Astrocyte (in vitro differentiated cells and primary cell): Measurements from ENCODE around the gene FAM171A2.
"Not testable (repeated sequence)": the region's sequence is repeated elsewhere in the genome, so short reads cannot be mapped to it uniquely, and the experiment has no call there.

Experiments
- CTCF ChIP-seq: IDR thresholded peaks from 2 replicates; pipeline ENCODE4 v1.5.1; 2011; ENCODE audit warnings: low read depth, mild to moderate bottlenecking, inconsistent platforms, low read length, moderate library complexity; ENCODE audit not compliant: insufficient read depth
- EZH2 ChIP-seq: IDR thresholded peaks from 2 replicates; pipeline ENCODE4 v1.6.1; 2012; ENCODE audit warnings: mild to moderate bottlenecking, low read length, inconsistent platforms; ENCODE audit not compliant: insufficient read depth

- TF ChIP-seq CTCF, EZH2: not testable (repeated sequence)
These were observed 30.5 kb upstream of the FAM171A2 start for GRCh38 chr17:44394112-44394511.
